GM21528 (cell line): ENCODE results near the gene CACNA2D3.

Experiments used
- ATAC-seq: cut with Tn5 transposase; IDR thresholded peaks from one replicate; pipeline ENCODE4 v1.9.1; 2021; ENCODE audit warnings: mild to moderate bottlenecking, moderate library complexity; ENCODE audit not compliant: unreplicated experiment, low FRiP score

Gene CACNA2D3

DNA sequence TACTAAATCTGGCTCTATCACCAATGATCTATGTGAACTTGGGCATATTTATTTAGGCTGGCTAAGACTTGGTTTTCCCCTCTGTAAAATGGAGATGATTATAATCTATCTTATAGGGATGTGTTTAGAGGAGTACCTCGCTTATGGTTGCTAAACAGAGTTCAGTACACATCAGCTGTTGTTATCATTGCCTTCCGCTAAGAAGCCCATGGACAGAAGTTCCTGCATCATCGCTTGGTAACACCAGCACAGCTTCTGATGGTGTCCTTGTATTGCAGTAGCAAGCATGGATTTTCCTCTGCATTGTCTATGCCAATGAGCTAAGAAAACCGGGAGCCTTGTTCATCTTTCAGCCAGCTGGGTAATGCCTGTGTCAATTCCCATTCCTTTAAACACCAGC, 878.6 kb downstream of the CACNA2D3 start:
- no peak for ATAC-seq

DNA sequence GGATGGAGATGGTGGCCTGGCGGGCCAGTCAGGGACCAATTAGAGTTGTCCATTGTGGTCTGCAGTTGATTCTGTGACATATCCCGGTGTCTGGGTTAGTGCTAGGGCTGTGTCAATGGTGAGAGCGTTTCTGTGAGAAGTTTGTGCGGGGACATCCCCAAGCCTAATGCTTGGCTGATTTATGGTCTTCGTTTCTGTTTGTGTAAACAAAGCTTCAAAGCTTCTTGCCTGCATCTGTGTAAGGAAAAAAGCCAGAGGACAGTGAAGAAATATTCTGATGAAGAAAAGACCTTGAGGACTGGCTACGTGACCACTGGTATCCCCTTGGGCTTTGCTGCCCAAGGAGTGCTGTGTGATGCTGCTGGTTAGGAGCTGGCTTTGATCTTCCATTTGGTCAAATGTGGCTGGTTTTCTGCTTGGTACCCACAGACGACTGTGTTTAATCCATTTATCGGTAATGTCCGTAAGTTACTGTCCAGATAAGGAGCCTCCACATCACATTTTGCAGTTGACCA, 880.1 kb downstream of the CACNA2D3 start:
- no peak for ATAC-seq

DNA sequence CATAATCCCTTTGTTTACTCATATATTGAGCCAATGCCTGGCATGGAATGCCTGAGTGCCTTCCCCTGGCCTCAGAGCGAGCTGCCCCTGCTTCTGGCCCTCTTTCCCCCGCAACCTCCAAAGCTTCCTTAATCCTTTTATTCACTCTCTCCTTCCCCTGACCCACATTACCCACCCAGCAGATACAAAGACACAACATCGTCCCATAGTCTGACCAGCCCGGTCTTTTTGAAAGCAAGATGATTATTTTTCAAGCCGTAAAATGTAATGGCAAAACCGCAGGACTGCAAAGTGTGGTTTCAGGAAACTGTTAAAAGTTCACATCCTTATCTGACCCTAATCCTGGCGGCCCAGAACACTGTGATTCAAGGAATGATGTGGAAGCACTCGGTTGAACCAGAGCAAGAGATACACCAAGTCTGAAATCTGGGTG, 883.9 kb downstream of the CACNA2D3 start:
- no peak for ATAC-seq

DNA sequence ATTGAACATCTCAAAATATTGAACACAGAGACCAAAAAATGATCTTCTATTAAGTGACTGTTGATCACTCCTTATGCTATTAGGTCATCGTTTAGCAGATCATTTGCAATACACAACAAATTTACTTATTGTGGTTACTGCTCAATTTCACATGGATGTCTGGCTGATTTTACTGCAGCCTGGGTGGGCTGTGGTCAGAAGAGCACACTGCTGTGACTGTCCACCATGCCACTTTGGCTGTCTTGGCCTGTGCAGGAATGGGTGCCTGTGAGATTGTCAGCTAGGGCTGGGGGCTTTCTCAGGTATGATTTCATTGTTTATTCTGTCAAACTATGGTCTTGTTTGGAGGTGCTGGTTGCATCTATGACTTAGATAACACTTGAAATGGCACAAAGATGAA, 885.6 kb downstream of the CACNA2D3 start:
- no peak for ATAC-seq

DNA sequence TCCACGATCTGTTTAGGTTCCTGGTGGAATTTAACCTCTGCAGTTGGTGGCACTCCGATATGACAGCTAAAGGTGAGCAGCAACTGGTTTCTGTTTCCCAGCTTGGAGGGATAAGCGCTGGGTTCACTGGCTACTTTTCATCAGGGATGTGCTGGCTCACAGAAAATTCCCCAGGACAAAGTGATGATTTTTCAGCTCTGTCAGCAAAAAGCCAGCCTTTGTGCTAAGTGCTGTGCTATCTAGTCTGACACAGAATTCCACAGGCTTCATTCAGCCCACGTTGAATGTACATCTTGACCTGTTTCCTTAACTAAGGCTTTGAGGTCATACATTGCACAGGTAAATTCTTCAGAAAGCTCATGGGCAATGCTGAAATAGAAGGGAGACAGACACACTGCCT, 887.0 kb downstream of the CACNA2D3 start:
- ATAC-seq, result no peak

DNA sequence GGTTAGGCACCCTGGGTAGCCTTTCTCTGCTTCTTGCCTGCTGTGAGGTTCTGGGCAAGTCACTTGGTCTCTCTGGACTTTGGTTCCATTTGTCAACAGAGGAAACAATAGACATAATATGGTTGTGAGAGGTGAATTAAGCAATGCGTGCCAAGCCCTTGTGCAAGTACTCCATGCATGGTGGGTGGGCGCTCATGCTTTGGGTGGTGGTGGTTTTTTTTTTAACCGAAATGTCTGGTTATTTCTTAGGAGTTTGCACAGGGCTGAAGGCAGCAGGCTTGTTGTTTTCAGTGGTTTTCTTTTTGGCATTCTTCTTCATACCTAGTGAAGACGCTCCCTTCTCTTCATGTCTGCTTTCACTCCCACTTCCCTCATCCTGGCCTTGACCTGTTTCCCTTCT, 889.7 kb downstream of the CACNA2D3 start:
- ATAC-seq, result no peak

- ATAC-seq, result no peak
Measured at GRCh38 chr3:55013145-55013925, 891.0 kb downstream of the CACNA2D3 start.

DNA sequence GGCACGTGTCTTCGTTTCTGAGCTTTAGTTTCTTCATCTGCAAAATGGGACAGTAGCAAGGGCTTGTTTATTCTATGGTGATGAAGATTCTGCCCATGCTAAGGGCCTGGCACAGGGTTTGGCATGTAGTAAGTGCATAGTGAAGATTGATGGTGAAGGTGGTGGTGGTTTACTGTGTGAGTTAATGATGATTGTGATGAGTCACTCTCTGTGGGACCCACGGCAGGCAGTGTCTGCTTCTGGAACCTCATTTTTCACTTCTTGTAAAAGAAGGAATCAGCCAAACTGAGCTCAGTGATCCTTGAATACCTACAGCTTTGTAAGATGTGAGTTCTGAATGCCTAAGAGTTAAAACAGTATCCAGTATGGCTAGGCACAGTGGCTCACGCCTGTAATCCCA, 891.7 kb downstream of the CACNA2D3 start:
- ATAC-seq, result no peak

GRCh38 chr3:55014906-55015305, 892.6 kb downstream of the CACNA2D3 start:
- ATAC-seq, result no peak

GRCh38 chr3:55017876-55018275, 895.5 kb downstream of the CACNA2D3 start:
- no peak for ATAC-seq

- ATAC-seq, result no peak
Measured at GRCh38 chr3:55030938-55031337, 908.6 kb downstream of the CACNA2D3 start.

GRCh38 chr3:55036883-55037577, 914.7 kb downstream of the CACNA2D3 start:
- ATAC-seq, result no peak

DNA sequence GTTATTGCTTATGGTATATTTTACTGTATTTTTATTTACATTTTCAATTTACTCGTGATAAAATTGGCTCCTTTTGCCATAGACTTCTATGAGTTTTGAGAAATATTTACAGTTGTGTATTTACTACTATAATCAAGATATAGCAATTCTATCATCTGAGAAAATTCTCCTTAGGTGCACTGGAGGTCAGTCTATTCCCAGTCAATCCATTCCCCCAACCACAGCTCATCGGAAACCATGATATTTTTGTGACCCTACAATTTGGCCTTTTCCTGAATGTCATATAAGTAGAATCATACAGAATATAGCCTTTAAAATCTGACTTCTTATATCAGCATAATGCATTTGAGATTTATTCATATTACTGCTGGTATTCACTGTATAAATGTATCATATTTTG, 920.2 kb downstream of the CACNA2D3 start:
- ATAC-seq, result no peak

GRCh38 chr3:55044486-55044885, 922.1 kb downstream of the CACNA2D3 start:
- ATAC-seq, result no peak

GRCh38 chr3:55059027-55059629, 936.8 kb downstream of the CACNA2D3 start:
- ATAC-seq, result no peak

GRCh38 chr3:55060896-55061719, 938.8 kb downstream of the CACNA2D3 start:
- ATAC-seq, result no peak

- no peak for ATAC-seq
Measured at GRCh38 chr3:55061720-55062034, 939.3 kb downstream of the CACNA2D3 start.

DNA sequence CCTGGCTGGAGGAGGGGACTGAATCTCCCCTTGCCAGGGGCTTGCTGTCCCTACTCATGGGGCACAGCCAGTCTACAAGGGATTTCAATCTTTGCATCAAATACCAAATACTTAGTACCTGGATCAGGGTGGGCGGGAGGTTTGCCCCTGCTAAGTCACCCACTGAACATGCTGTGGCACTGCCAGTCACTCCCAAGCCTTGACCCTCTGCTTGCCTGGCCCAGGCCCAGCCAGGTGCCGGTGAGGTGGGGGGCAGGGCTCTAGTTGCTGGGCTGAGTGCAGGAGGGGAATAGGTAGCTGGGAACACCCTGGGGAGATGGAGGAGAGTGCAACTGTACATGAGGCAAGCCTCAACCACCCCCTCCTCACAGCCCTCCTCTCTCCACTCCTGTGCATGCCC, 941.8 kb downstream of the CACNA2D3 start:
- no peak for ATAC-seq

GRCh38 chr3:55065331-55065730, 943.0 kb downstream of the CACNA2D3 start:
- ATAC-seq, result no peak

- ATAC-seq, result no peak
Measured at GRCh38 chr3:55066551-55067047, 944.2 kb downstream of the CACNA2D3 start.

- no peak for ATAC-seq
Measured at GRCh38 chr3:55069950-55070349, 947.6 kb downstream of the CACNA2D3 start.
